Measurements from ENCODE around the gene THADA.

The THADA gene

GRCh38 chr2:43199492-43200488 lies 396.0 kb downstream of the THADA start:
- no peak for TF ChIP-seq CTCF (conservative IDR thresholded peaks at IDR 0.05; ENCODE audit: low read depth, low read length)
- no peak overlapping the region for H3K4me3 ChIP-seq (ENCODE audit: low read length)
- DNase-seq (ENCODE audit: low read depth) = no peak

GRCh38 chr2:43198263-43198662 lies 397.6 kb downstream of the THADA start:
- no peak for TF ChIP-seq CTCF (conservative IDR thresholded peaks at IDR 0.05; ENCODE audit: low read depth, low read length)
- DNase-seq (ENCODE audit: low read depth) = no peak
- no peak overlapping the region for H3K4me3 ChIP-seq (ENCODE audit: low read length)

GRCh38 chr2:43197588-43197896 lies 398.3 kb downstream of the THADA start:
- DNase-seq (ENCODE audit: low read depth) = no peak

GRCh38 chr2:43196768-43197587 lies 398.9 kb downstream of the THADA start:
- no peak for TF ChIP-seq CTCF (conservative IDR thresholded peaks at IDR 0.05; ENCODE audit: low read depth, low read length)
- no peak for DNase-seq (ENCODE audit: low read depth)
- H3K4me3 ChIP-seq (ENCODE audit: low read length) = no peak overlapping the region

More at GRCh38 chr2:43197588-43197896, 398.3 kb downstream of the THADA start:
- no peak overlapping the region for H3K4me3 ChIP-seq (ENCODE audit: low read length)
- TF ChIP-seq CTCF (conservative IDR thresholded peaks at IDR 0.05; ENCODE audit: low read depth, low read length) = no peak

GRCh38 chr2:43194121-43194869 lies 401.5 kb downstream of the THADA start:
- no peak for TF ChIP-seq CTCF (conservative IDR thresholded peaks at IDR 0.05; ENCODE audit: low read depth, low read length)
- H3K4me3 ChIP-seq (ENCODE audit: low read length) = no peak overlapping the region
- no peak for DNase-seq (ENCODE audit: low read depth)

- TF ChIP-seq CTCF (conservative IDR thresholded peaks at IDR 0.05; ENCODE audit: low read depth, low read length) = no peak
- DNase-seq (ENCODE audit: low read depth) = no peak
- H3K4me3 ChIP-seq (ENCODE audit: low read length) = no peak overlapping the region
Measured at GRCh38 chr2:43193652-43194120, 402.2 kb downstream of the THADA start.

Measured in retinal pigment epithelial cell (primary cell).